SK-N-SH treated with all-trans-retinoic acid at 6 μM for 48 hours (cell line): Measurements from ENCODE around the gene ZNF618.

ENCODE experiments used
- ARNTL ChIP-seq: fragments of 450-650 bp; formaldehyde crosslinking; IDR thresholded peaks from 2 replicates; pipeline ENCODE4 v1.5.0; 2020; ENCODE audit warnings: low read depth, mild to moderate bottlenecking, moderate library complexity, borderline replicate concordance
- CSDC2 ChIP-seq: fragments of 250-450 bp; sonication (Bioruptor Pico); IDR thresholded peaks from 2 replicates; pipeline ENCODE4 v1.5.0; 2020; ENCODE audit warnings: mild to moderate bottlenecking, moderate library complexity
- OSR1 ChIP-seq: fragments of 250-450 bp; sonication (Bioruptor Pico); IDR thresholded peaks from 2 replicates; pipeline ENCODE4 v1.8.0; 2022; ENCODE audit warnings: moderate library complexity, mild to moderate bottlenecking, inconsistent platforms
- SNAI2 ChIP-seq: fragments of 250-450 bp; sonication (Bioruptor Pico); IDR thresholded peaks from 2 replicates; pipeline ENCODE4 v1.5.0; 2020; ENCODE audit warnings: mild to moderate bottlenecking, moderate library complexity
- TOX ChIP-seq: fragments of 250-450 bp; sonication (Bioruptor Pico); IDR thresholded peaks from 2 replicates; pipeline ENCODE4 v1.8.0; 2021; ENCODE audit warnings: mild to moderate bottlenecking, moderate library complexity, borderline replicate concordance
- ZC3H10 ChIP-seq: fragments of 250-450 bp; sonication (Bioruptor Pico); IDR thresholded peaks from 2 replicates; pipeline ENCODE4 v1.5.1; 2021; ENCODE audit warnings: mild to moderate bottlenecking, moderate library complexity
- ZFP30 ChIP-seq: fragments of 450-650 bp; formaldehyde crosslinking; IDR thresholded peaks from 2 replicates; pipeline ENCODE4 v1.5.0; 2022; ENCODE audit warnings: mild to moderate bottlenecking, moderate library complexity
- ZNF70 ChIP-seq: fragments of 450-650 bp; formaldehyde crosslinking; IDR thresholded peaks from 2 replicates; pipeline ENCODE4 v1.5.0; 2020; ENCODE audit warnings: mild to moderate bottlenecking, moderate library complexity
- TF ChIP-seq, protein P1 (sequence below): fragments of 250-450 bp; sonication (Bioruptor Pico); IDR thresholded peaks from 2 replicates; pipeline ENCODE4 v1.5.0; 2020; ENCODE audit warnings: mild to moderate bottlenecking, moderate library complexity
- TF ChIP-seq, protein P2 (sequence below): fragments of 250-450 bp; sonication (Bioruptor Pico); IDR thresholded peaks from 2 replicates; pipeline ENCODE4 v1.8.0; 2020; ENCODE audit warnings: mild to moderate bottlenecking, moderate library complexity, borderline replicate concordance
- TF ChIP-seq, protein P3 (sequence below): fragments of 250-450 bp; sonication (Bioruptor Pico); IDR thresholded peaks from 2 replicates; pipeline ENCODE4 v1.5.1; 2020; ENCODE audit warnings: low read depth, mild to moderate bottlenecking, moderate library complexity

DNA sequence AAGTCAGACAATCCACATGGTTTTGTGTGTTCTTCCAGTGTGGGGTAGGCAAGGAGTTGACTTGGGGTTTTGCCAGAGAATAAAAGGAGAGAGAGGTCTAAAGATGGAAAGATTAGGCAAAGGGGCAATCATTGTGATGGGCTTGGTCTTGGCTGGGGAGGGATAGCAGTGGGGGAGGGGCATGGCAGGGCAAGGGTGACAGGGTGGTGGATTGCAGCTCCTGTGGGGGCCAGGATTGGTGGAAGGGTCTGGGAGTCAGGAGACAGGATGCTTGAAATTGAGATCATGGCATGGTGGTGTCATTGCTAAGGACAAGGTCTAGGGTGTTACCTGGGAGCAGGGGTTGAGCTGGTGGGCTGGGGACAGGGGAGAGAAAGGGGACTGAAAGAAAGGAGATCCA lies 57.6 kb downstream of the ZNF618 start:
- no peak for TF ChIP-seq ARNTL (CRISPR knock-in tag)
- no peak for TF ChIP-seq SNAI2 (CRISPR knock-in tag)
- TF ChIP-seq ZFP30 (CRISPR knock-in tag) = no peak
- TF ChIP-seq, protein P1, sequence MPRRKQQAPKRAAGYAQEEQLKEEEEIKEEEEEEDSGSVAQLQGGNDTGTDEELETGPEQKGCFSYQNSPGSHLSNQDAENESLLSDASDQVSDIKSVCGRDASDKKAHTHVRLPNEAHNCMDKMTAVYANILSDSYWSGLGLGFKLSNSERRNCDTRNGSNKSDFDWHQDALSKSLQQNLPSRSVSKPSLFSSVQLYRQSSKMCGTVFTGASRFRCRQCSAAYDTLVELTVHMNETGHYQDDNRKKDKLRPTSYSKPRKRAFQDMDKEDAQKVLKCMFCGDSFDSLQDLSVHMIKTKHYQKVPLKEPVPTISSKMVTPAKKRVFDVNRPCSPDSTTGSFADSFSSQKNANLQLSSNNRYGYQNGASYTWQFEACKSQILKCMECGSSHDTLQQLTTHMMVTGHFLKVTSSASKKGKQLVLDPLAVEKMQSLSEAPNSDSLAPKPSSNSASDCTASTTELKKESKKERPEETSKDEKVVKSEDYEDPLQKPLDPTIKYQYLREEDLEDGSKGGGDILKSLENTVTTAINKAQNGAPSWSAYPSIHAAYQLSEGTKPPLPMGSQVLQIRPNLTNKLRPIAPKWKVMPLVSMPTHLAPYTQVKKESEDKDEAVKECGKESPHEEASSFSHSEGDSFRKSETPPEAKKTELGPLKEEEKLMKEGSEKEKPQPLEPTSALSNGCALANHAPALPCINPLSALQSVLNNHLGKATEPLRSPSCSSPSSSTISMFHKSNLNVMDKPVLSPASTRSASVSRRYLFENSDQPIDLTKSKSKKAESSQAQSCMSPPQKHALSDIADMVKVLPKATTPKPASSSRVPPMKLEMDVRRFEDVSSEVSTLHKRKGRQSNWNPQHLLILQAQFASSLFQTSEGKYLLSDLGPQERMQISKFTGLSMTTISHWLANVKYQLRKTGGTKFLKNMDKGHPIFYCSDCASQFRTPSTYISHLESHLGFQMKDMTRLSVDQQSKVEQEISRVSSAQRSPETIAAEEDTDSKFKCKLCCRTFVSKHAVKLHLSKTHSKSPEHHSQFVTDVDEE (CRISPR knock-in tag) = no peak
- no peak for TF ChIP-seq ZNF70 (CRISPR knock-in tag)
- no peak for TF ChIP-seq ZC3H10 (CRISPR knock-in tag)
- TF ChIP-seq OSR1 = no peak
- TF ChIP-seq CSDC2 (CRISPR knock-in tag) = no peak
- TF ChIP-seq TOX (CRISPR knock-in tag) = no peak
- TF ChIP-seq, protein P2, sequence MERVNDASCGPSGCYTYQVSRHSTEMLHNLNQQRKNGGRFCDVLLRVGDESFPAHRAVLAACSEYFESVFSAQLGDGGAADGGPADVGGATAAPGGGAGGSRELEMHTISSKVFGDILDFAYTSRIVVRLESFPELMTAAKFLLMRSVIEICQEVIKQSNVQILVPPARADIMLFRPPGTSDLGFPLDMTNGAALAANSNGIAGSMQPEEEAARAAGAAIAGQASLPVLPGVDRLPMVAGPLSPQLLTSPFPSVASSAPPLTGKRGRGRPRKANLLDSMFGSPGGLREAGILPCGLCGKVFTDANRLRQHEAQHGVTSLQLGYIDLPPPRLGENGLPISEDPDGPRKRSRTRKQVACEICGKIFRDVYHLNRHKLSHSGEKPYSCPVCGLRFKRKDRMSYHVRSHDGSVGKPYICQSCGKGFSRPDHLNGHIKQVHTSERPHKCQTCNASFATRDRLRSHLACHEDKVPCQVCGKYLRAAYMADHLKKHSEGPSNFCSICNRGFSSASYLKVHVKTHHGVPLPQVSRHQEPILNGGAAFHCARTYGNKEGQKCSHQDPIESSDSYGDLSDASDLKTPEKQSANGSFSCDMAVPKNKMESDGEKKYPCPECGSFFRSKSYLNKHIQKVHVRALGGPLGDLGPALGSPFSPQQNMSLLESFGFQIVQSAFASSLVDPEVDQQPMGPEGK (CRISPR knock-in tag) = no peak
- TF ChIP-seq, protein P3, sequence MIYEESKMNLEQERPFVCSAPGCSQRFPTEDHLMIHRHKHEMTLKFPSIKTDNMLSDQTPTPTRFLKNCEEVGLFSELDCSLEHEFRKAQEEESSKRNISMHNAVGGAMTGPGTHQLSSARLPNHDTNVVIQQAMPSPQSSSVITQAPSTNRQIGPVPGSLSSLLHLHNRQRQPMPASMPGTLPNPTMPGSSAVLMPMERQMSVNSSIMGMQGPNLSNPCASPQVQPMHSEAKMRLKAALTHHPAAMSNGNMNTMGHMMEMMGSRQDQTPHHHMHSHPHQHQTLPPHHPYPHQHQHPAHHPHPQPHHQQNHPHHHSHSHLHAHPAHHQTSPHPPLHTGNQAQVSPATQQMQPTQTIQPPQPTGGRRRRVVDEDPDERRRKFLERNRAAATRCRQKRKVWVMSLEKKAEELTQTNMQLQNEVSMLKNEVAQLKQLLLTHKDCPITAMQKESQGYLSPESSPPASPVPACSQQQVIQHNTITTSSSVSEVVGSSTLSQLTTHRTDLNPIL (CRISPR knock-in tag) = no peak
